Astrocyte (in vitro differentiated cells and primary cell): ENCODE data around the gene BRF1. TPM values are rescaled to one million over a fixed set of nuclear protein-coding genes. Genes with fewer than 3 reads are reported as not detected.
"Not testable (repeated sequence)": the region's sequence is repeated elsewhere in the genome, so short reads cannot be mapped to it uniquely, and the experiment has no call there.

Experiments
- DNase-seq: peaks from one replicate; pipeline ENCODE4 v3.0.0-alpha.2; 2010; ENCODE audit warnings: low read depth
- FAIRE-seq: peaks from 2 replicates; lab custom pipeline; 2011; peaks lifted over from hg19 to GRCh38; lab: Jason Lieb, UNC
- H2AFZ ChIP-seq: 2 replicates; pipeline ENCODE4 v1.6.0; 2012; ENCODE audit warnings: low read depth, low read length, inconsistent platforms
- H3K27ac ChIP-seq: 2 replicates; pipeline ENCODE4 v1.5.1; 2011; ENCODE audit warnings: low read depth, low read length, inconsistent platforms
- H3K27me3 ChIP-seq: 2 replicates; pipeline ENCODE4 v1.6.0; 2011; ENCODE audit warnings: low read length, inconsistent platforms; ENCODE audit not compliant: insufficient read depth
- H3K36me3 ChIP-seq: 2 replicates; pipeline ENCODE4 v1.5.1; 2011; ENCODE audit warnings: low read length, inconsistent platforms; ENCODE audit not compliant: insufficient read depth
- H3K4me1 ChIP-seq: 2 replicates; pipeline ENCODE4 v1.5.1; 2011; ENCODE audit warnings: low read length, inconsistent platforms; ENCODE audit not compliant: insufficient read depth
- H3K4me2 ChIP-seq: 2 replicates; pipeline ENCODE4 v1.6.0; 2012; ENCODE audit warnings: low read length, inconsistent platforms
- H3K4me3 ChIP-seq: 2 replicates; pipeline ENCODE4 v1.5.1; 2011; ENCODE audit warnings: low read depth, mild to moderate bottlenecking, low read length, inconsistent platforms; ENCODE audit not compliant: insufficient read depth
- H3K79me2 ChIP-seq: 2 replicates; pipeline ENCODE4 v1.6.0; 2012; ENCODE audit warnings: mild to moderate bottlenecking, low read length, inconsistent platforms; ENCODE audit not compliant: insufficient read depth
- H3K9ac ChIP-seq: 2 replicates; pipeline ENCODE4 v1.6.0; 2012; ENCODE audit warnings: mild to moderate bottlenecking, low read length, inconsistent platforms
- H3K9me3 ChIP-seq: 2 replicates; pipeline ENCODE4 v1.5.1; 2012; ENCODE audit warnings: low read depth, mild to moderate bottlenecking, low read length, inconsistent platforms; ENCODE audit not compliant: insufficient read depth
- H4K20me1 ChIP-seq: 2 replicates; pipeline ENCODE4 v1.6.0; 2012; ENCODE audit warnings: low read length, inconsistent platforms; ENCODE audit not compliant: insufficient read depth
- H3K27ac Mint-ChIP-seq: one replicate; pipeline ENCODE4 v1.8.0; 2021; ENCODE audit warnings: mild to moderate bottlenecking, mixed read lengths; ENCODE audit not compliant: unreplicated experiment
- H3K27me3 Mint-ChIP-seq: one replicate; pipeline ENCODE4 v1.8.0; 2021; ENCODE audit warnings: low read depth, mixed read lengths; ENCODE audit not compliant: unreplicated experiment
- H3K36me3 Mint-ChIP-seq: one replicate; pipeline ENCODE4 v1.8.0; 2021; ENCODE audit warnings: low read depth, mixed read lengths; ENCODE audit not compliant: unreplicated experiment
- H3K4me1 Mint-ChIP-seq: one replicate; pipeline ENCODE4 v1.8.0; 2021; ENCODE audit warnings: low read depth, mixed read lengths; ENCODE audit not compliant: unreplicated experiment
- H3K4me3 Mint-ChIP-seq: one replicate; pipeline ENCODE4 v1.8.0; 2021; ENCODE audit warnings: mild to moderate bottlenecking, moderate library complexity, mixed read lengths; ENCODE audit not compliant: unreplicated experiment
- H3K9me3 Mint-ChIP-seq: one replicate; pipeline ENCODE4 v1.8.0; 2021; ENCODE audit warnings: mild to moderate bottlenecking, mixed read lengths; ENCODE audit not compliant: unreplicated experiment
- EZH2 ChIP-seq: IDR thresholded peaks from 2 replicates; pipeline ENCODE4 v1.6.1; 2012; ENCODE audit warnings: mild to moderate bottlenecking, low read length, inconsistent platforms; ENCODE audit not compliant: insufficient read depth
- total RNA-seq: library from RNA; stranded (reverse); gene quantifications from 2 replicates; pipeline ENCODE4 v1.2.1, GENCODE V29; 2021
- TF ChIP-seq, protein P1 (sequence below): IDR thresholded peaks from 2 replicates; pipeline ENCODE4 v1.5.1; 2011; ENCODE audit warnings: low read depth, mild to moderate bottlenecking, inconsistent platforms, low read length, moderate library complexity; ENCODE audit not compliant: insufficient read depth

The BRF1 gene
- total RNA-seq, 1 donor from 2014 or later, result 20.5 TPM

DNA sequence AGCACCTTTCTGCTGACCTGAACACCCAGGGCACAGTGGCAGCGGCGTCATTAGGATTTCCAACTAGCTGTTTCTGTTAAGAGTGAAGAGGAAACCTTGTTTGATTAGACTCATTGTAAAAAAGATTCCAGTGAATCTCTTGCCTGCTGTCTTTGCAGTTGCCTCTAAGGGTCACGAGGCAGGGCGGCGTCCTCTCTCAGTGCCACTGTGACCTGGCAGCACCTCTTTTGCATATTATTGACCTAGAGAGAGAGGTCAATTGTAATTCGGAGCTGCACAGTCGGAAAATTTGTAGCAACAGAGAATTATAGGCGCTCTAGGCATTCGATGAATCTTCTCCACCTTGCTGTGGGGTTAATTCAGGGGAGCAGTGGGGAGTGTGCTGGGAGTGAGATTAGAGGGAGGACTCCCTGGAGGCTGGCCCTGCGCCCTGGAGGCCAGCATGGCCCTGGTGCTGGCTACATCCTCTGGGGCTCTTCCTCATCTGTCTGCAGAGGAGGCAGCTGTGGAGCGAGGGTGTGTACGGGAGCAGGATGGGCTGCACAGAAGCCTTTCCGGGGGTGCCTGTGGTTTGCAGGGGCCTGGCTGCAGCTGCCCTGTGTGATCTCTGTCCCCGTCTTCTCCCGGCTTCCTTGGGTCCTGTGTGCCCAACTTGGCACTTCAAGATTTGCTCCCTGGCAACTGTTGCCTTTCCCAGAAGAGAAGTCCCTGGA is 28.0 kb upstream of the BRF1 start:
- Histone ChIP-seq H3K4me2 (no peak overlapping the region), H3K9me3 (no peaks in the 10 kb centered on the region), H4K20me1 (peaks cover 92% of the 10 kb centered on the region), H3K9ac (no peak overlapping the region), H3K27ac (no peak overlapping the region), H3K4me1 (peaks cover 8% of the 10 kb centered on the region), H3K27me3 (no peaks in the 10 kb centered on the region), H3K79me2 (peaks cover 92% of the 10 kb centered on the region), H3K36me3 (no peaks in the 10 kb centered on the region), H3K4me3 (no peak overlapping the region), H2AFZ (no peak overlapping the region)
- FAIRE-seq (no peak), DNase-seq (no peak)
- Mint-ChIP-seq H3K4me1 (peaks cover 2% of the 10 kb centered on the region), H3K27ac (no peak overlapping the region), H3K36me3 (peaks cover 3% of the 10 kb centered on the region), H3K27me3 (no peaks in the 10 kb centered on the region), H3K9me3 (no peaks in the 10 kb centered on the region), H3K4me3 (no peak overlapping the region)
- TF ChIP-seq, protein P1, sequence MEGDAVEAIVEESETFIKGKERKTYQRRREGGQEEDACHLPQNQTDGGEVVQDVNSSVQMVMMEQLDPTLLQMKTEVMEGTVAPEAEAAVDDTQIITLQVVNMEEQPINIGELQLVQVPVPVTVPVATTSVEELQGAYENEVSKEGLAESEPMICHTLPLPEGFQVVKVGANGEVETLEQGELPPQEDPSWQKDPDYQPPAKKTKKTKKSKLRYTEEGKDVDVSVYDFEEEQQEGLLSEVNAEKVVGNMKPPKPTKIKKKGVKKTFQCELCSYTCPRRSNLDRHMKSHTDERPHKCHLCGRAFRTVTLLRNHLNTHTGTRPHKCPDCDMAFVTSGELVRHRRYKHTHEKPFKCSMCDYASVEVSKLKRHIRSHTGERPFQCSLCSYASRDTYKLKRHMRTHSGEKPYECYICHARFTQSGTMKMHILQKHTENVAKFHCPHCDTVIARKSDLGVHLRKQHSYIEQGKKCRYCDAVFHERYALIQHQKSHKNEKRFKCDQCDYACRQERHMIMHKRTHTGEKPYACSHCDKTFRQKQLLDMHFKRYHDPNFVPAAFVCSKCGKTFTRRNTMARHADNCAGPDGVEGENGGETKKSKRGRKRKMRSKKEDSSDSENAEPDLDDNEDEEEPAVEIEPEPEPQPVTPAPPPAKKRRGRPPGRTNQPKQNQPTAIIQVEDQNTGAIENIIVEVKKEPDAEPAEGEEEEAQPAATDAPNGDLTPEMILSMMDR, result no peak
- TF ChIP-seq EZH2, result no peak

DNA sequence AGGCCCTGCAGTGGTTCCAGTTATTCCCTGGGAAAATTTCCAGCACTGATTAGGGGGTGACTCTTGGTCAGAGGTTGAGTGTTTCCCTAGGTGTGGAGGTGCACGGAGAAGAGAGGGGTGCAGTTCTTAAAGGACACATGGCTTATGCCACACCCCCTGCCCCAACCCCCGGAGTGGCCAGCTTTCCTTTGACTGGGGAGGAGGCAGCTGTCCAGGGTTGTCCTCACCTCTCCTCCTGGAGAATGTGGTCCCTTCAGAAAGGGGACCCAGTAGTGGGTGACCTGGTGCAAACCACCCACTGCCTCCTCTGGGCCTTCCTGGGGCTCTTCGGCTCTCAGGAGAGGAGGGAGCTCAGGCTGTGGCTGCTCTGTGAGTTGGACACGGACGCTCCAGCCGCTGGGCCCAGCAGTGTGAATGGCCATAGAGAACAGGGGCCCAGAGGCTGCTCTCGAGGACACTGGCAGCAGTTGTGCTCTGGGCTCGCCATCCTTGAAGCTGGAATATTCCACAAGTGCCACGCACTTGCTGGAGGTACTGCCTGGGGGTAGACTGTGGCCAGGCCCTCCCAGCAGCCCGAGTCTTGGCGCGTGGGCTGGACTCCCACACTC is 27.4 kb upstream of the BRF1 start:
- no peak overlapping the region for H3K27ac Mint-ChIP-seq
- H3K9me3 Mint-ChIP-seq, result no peaks in the 10 kb centered on the region
- peaks cover 92% of the 10 kb centered on the region for H3K79me2 ChIP-seq
- H3K4me3 Mint-ChIP-seq, result no peak overlapping the region
- no peaks in the 10 kb centered on the region for H3K9me3 ChIP-seq
- H3K36me3 ChIP-seq, result no peaks in the 10 kb centered on the region
- no peak overlapping the region for H3K4me3 ChIP-seq
- H3K9ac ChIP-seq, result no peak overlapping the region
- H3K36me3 Mint-ChIP-seq, result peaks cover 4% of the 10 kb centered on the region
- no peak overlapping the region for H2AFZ ChIP-seq
- no peaks in the 10 kb centered on the region for H3K27me3 ChIP-seq
- H3K27me3 Mint-ChIP-seq, result no peaks in the 10 kb centered on the region
- TF ChIP-seq, protein P1, result no peak
- no peak for TF ChIP-seq EZH2
- H4K20me1 ChIP-seq, result peaks cover 92% of the 10 kb centered on the region
- H3K4me2 ChIP-seq, result no peak overlapping the region
- no peak overlapping the region for H3K27ac ChIP-seq
- FAIRE-seq, result no peak
- no peak for DNase-seq
- peaks cover 12% of the 10 kb centered on the region for H3K4me1 ChIP-seq
- H3K4me1 Mint-ChIP-seq, result peaks cover 6% of the 10 kb centered on the region

DNA sequence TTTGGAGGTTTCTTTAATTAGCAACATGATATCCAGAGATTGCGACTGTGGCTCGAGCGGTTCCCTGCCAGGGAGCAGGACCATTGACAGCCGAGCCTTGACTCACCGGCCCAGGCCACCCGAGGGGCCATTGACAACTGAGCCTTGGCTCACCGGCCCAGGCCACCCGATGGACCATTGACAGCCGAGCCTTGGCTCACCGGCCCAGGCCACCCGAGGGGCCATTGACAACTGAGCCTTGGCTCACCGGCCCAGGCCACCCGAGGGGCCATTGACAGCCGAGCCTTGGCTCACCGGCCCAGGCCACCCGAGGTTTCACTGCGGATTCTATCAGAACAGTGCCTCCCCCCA is 26.9 kb upstream of the BRF1 start:
- peaks cover 92% of the 10 kb centered on the region for H3K79me2 ChIP-seq
- not testable (repeated sequence) for H3K4me2 ChIP-seq, H3K9me3 Mint-ChIP-seq, FAIRE-seq, H3K27me3 ChIP-seq, H3K9ac ChIP-seq, H3K4me3 ChIP-seq, H3K4me3 Mint-ChIP-seq, H3K27me3 Mint-ChIP-seq, DNase-seq, H3K27ac Mint-ChIP-seq, H3K27ac ChIP-seq, H3K36me3 Mint-ChIP-seq, H2AFZ ChIP-seq, H3K9me3 ChIP-seq, H3K36me3 ChIP-seq
- H3K4me1 ChIP-seq, result peaks cover 17% of the 10 kb centered on the region
- H4K20me1 ChIP-seq, result peaks cover 92% of the 10 kb centered on the region
- peaks cover 11% of the 10 kb centered on the region for H3K4me1 Mint-ChIP-seq
